OCI-LY3 (cell line): ENCODE data around the gene TMEM50B.
A peak's percentile ranks its signal among the peaks of the same experiment; 100 is the strongest.

Source experiments
- H2AFZ ChIP-seq: fragments of 200-600, 300-600 bp; shearing (Covaris generic); 2 replicates; pipeline ENCODE4 v1.6.0; 2014; ENCODE audit warnings: antibody characterized with exemption, low read depth, low read length
- H3K27ac ChIP-seq: fragments of 200-600, 300-600 bp; sonication (generic); 2 replicates; pipeline ENCODE4 v1.5.1; 2014; ENCODE audit warnings: mild to moderate bottlenecking, low read length, moderate library complexity, mixed read lengths
- H3K27me3 ChIP-seq: fragments of 200-600, 300-600 bp; sonication (generic); 2 replicates; pipeline ENCODE4 v1.6.1; 2014; ENCODE audit warnings: low read depth, low read length, mixed read lengths
- H3K36me3 ChIP-seq: fragments of 200-600, 300-600 bp; sonication (generic); replicated peaks from 2 replicates; pipeline ENCODE3; 2014; ENCODE audit warnings: low read depth, low read length, mixed read lengths
- H3K4me1 ChIP-seq: fragments of 300-600, 200-600 bp; sonication (generic); 2 replicates; pipeline ENCODE4 v1.6.1; 2014; ENCODE audit warnings: low read length, mixed read lengths
- H3K4me2 ChIP-seq: fragments of 200-600, 300-600 bp; sonication (generic); 2 replicates; pipeline ENCODE4 v1.6.1; 2014; ENCODE audit warnings: low read length, mixed read lengths
- H3K4me3 ChIP-seq: fragments of 300-600, 200-600 bp; sonication (generic); 2 replicates; pipeline ENCODE4 v1.5.1; 2014; ENCODE audit warnings: antibody characterized with exemption, mild to moderate bottlenecking, low read length, moderate library complexity
- H3K79me2 ChIP-seq: fragments of 300-600, 200-600 bp; shearing (Covaris generic); 2 replicates; pipeline ENCODE4 v1.6.1; 2014; ENCODE audit warnings: mild to moderate bottlenecking, low read length, mixed read lengths
- H3K9ac ChIP-seq: fragments of 300-600, 200-600 bp; shearing (Covaris generic); 2 replicates; pipeline ENCODE4 v1.6.0; 2014; ENCODE audit warnings: mild to moderate bottlenecking, low read length, moderate library complexity
- H3K9me3 ChIP-seq: fragments of 200-600, 300-600 bp; shearing (Covaris generic); 2 replicates; pipeline ENCODE4 v1.6.1; 2014; ENCODE audit warnings: low read length, mixed read lengths; ENCODE audit not compliant: insufficient read depth
- H4K20me1 ChIP-seq: fragments of 200-600, 300-600 bp; sonication (generic); 2 replicates; pipeline ENCODE4 v1.6.1; 2016; ENCODE audit warnings: low read length, mixed read lengths; ENCODE audit not compliant: insufficient read depth
- CTCF ChIP-seq: fragments of 200-600, 300-600 bp; sonication (generic); IDR thresholded peaks from 2 replicates; pipeline ENCODE4 v1.5.1; 2014; ENCODE audit warnings: antibody characterized with exemption, low read length, low read depth
- EZH2phosphoT487 ChIP-seq: fragments of 200-600 bp; shearing (Covaris generic); IDR thresholded peaks from 2 replicates; pipeline ENCODE4 v1.6.1; 2018; ENCODE audit warnings: antibody characterized with exemption, mixed run types, low read depth

The TMEM50B gene

GRCh38 chr21:33461538-33462250 is 18.1 kb downstream of the TMEM50B start:
- Histone ChIP-seq H3K9ac (no peak overlapping the region), H3K27me3 (no peaks in the 10 kb centered on the region), H3K4me2 (no peak overlapping the region), H3K4me1 (no peaks in the 10 kb centered on the region), H3K27ac (no peak overlapping the region), H3K4me3 (no peak overlapping the region), H3K79me2 (no peaks in the 10 kb centered on the region), H4K20me1 (no peaks in the 10 kb centered on the region), H3K36me3 (no peaks in the 10 kb centered on the region), H3K9me3 (no peaks in the 10 kb centered on the region), H2AFZ (no peak overlapping the region)
- TF ChIP-seq CTCF (no peak), EZH2phosphoT487 (no peak)

- Histone ChIP-seq H3K27ac (no peak overlapping the region), H3K27me3 (no peaks in the 10 kb centered on the region), H2AFZ (no peak overlapping the region), H3K4me1 (peaks cover 9% of the 10 kb centered on the region), H3K9ac (no peak overlapping the region), H3K36me3 (no peaks in the 10 kb centered on the region), H3K4me2 (no peak overlapping the region), H4K20me1 (no peaks in the 10 kb centered on the region), H3K9me3 (no peaks in the 10 kb centered on the region), H3K79me2 (no peaks in the 10 kb centered on the region), H3K4me3 (no peak overlapping the region)
- TF ChIP-seq CTCF = no peak
Measured at GRCh38 chr21:33458861-33459260, 20.9 kb downstream of the TMEM50B start.

- Histone ChIP-seq H3K4me1 (peaks cover 9% of the 10 kb centered on the region), H3K9me3 (no peaks in the 10 kb centered on the region), H3K4me2 (peak overlapping the region; percentile 13; the same call in 1 of the 2 replicates), H3K9ac (no peak overlapping the region), H3K27ac (no peak overlapping the region), H4K20me1 (no peaks in the 10 kb centered on the region), H3K79me2 (no peaks in the 10 kb centered on the region), H2AFZ (no peak overlapping the region), H3K27me3 (no peaks in the 10 kb centered on the region), H3K4me3 (no peak overlapping the region), H3K36me3 (no peaks in the 10 kb centered on the region)
- TF ChIP-seq CTCF (no peak), EZH2phosphoT487 (no peak)
Measured at GRCh38 chr21:33455686-33456446, 23.9 kb downstream of the TMEM50B start.

- Histone ChIP-seq H3K36me3 (no peaks in the 10 kb centered on the region), H3K9ac (no peak overlapping the region), H3K27ac (no peak overlapping the region), H4K20me1 (no peaks in the 10 kb centered on the region), H3K79me2 (no peaks in the 10 kb centered on the region), H3K27me3 (no peaks in the 10 kb centered on the region), H3K4me2 (no peak overlapping the region), H3K4me3 (no peak overlapping the region), H2AFZ (no peak overlapping the region), H3K4me1 (peaks cover 9% of the 10 kb centered on the region), H3K9me3 (no peaks in the 10 kb centered on the region)
- TF ChIP-seq EZH2phosphoT487 (no peak), CTCF (no peak)
Measured at GRCh38 chr21:33452362-33452761, 27.4 kb downstream of the TMEM50B start.
